NCI-H187 (cell line): ENCODE results near the gene CDR2.
"Not testable (repeated sequence)": the region's sequence is repeated elsewhere in the genome, so short reads cannot be mapped to it uniquely, and the experiment has no call there.

Source experiments
- DNase-seq, 2 experiments: peaks; one replicate each; lab custom pipeline; 2025; lab: John Stamatoyannopoulos, UW

CDR2 gene

DNA sequence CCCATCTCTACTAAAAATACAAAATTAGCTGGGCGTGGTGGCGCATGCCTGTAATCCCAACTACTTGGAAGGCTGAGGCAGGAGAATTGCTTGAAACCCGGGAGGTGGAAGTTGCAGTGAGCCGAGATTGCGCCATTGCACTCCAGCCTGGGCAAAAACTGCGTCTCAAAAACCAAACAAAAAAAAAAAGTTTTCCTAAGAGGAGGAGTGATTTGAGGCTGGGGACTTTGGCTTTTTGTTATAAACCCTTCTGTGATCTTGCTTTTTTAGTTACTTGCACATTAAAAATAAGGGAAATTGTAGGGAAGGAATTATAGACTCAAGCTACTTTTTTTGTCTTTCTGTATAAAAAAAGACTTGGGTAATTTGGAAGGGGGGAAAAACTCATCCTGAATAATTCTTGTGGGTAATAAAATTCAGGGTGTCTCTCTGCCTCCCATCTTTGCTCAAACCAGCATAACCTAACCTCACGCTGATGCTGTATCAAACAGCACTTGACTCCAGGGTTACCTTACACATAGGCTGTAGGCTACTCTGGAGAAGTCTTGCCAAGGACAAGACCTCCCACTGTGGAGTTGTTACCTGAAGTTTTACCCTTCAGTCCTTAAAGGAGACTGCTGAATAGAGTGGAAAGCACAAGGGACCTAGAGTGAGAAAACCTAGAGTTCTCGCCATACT is 1.7 kb upstream of the CDR2 start:
- no peak for DNase-seq

DNA sequence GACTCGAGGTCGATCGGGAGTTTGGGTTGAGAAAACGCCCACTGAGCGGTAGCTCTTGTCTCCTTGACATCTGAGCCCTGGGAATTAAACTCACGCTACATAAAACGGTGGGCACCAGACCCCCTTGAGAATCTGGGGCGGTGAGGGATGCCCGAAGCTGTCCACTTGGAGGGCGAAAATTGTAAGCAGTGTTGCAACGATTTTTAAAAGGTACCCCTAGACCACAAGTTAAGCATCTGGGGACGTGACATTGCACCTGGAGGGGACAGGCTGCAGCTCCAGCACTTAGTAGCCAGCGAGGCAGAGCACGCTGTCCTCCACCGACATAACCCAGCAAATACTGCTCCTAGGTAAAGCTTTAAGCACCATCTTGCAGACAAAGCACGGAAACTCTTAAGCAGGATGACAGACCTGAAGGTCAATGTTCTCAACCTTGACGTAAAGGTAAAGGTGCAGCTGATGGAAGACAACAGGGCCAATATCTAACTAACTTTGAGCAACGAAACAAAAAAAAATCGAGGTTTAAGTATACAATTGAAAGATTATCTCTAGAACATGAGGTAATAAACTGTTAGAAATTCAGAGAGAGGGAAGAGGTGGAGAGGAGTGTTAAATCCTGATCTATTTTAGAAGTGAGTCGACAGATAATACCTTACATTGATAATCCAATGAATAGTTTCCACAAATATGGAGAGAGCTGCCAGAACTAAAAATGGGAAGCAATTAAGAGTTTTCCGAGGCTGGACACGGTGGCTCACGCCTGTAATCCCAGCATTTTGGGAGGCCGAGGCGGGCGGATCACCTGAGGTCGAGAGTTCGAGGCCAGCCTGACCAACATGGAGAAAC is 921 bp upstream of the CDR2 start:
- DNase-seq = no peak

DNA sequence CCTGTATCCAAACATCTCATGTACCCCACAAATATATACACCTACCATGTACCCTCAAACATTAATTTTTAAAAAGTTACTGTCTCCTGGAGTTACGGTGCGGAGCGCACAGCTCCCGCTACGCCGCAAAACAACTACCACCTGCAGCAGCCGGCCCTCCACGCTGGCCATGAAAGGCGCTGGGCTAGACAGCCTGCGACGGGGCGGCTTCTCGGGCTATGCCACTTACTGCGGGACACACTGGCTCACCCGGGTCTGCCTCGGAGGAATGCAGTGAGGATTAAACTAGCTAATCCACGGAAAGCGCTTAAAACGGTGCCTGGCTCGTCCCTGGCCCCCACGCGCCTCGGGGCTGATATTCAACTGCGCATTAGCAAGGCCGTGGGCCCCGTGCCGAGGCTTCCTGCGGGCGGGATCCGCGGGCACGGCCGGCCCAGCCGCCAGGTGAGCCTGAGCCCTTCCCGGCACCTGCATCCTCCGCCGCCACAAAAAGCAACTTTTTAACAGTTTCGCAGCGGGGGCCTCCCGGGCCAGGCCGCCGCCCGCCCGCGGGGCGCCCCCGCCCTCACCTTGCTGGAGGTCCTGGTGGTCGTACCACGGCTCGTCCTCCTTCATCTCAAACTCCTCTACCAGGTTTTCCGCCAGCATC is 633 bp downstream of the CDR2 start:
- DNase-seq = no peak

DNA sequence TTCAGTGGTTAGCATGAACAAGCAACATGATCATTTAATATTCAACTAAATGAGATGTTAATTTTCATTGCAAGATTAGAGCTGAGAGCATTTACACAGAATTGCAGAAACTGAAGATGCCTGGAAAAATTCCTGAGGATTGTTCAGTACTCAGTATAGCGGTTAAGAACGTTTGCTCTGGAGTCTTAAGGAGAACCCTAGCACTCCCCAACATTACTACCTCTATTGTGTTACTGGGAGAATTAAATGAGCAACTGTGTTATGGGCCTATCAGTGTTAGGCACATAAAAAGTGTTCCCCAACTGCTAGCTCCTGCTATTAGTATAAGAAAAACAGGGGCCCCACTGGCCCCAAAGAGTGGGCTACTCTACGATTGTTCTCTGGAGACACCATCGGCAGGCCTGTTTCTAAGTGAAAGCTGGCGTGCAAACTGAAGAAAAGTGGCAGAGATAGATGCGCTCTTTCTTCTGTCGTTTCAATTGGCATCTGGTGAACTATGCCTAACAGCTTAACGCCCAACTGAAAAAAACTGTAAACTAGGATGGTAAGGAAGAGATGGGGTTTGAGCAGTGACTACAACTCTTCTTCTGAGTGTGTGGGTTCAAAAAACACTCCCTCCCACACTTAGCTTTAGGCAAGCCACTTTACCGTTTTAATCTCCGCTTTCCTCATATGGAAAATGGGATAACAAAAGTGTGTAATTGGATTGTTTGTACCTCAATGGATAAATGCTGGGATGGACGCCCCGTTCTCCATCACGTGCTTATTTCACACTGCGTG is 1.3 kb downstream of the CDR2 start:
- DNase-seq = no peak

- DNase-seq = no peak
These were observed 4.2 kb downstream of the CDR2 start for GRCh38 chr16:22370038-22370820.

DNA sequence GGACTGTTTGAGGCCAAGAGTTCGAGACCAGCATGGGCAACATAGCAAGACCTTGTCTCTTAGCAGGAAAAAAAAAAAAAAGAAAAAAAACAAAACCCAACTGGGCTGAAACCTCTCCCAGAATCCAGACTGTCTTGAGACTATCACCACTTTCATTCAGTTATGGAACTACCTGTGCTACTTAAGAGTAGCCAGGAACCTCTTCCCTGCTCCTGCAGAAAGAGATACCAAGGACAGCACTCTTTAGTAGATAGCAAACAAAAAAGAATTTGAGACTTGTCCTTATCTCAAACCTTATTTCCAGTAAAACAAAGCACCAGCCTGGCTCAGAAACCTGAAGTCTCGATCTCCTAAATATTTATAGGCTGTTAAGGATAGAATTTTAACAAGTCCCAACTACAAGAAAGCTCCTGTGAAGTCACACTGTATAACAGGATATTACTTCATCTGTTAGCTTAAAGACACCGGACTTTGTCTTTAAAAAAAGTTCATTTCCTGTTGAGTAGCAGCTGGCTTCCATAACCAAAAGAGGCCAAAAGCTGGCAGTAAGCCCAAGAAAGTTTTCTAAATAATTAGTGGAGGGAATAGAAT is 5.1 kb downstream of the CDR2 start:
- no peak for DNase-seq

DNA sequence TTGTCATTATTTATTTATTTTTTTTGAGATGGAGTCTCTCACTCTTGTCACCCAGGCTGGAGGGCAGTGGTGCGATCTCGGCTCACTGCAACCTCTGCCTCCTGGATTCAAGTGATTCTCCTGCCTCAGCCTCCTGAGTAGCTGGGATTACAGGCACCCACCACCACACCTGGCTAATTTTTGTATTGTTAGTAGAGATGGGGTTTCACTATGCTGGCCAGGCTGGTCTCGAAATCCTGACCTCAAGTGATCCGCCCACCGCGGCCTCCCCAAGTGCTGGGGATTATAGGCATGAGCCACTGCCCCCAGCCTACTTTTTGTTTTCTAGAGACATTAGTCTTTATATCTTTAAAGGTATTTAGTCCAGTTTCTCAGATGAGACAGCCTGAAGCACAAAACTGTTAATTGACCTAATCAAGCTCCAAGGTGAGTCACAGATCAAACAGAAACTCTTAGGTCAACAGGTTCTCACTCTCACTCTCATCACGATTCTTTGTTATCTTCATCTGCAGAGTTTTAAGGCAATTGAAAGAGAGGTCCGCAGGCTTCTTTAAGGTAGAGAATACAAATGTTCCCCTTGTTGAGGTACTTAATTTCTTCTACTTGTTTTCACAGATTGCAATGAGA is 6.1 kb downstream of the CDR2 start:
- not testable (repeated sequence) for DNase-seq

- DNase-seq = no peak
These were observed 7.5 kb downstream of the CDR2 start for GRCh38 chr16:22366889-22367288.

- no peak for DNase-seq
These were observed 8.0 kb downstream of the CDR2 start for GRCh38 chr16:22366371-22366770.

DNA sequence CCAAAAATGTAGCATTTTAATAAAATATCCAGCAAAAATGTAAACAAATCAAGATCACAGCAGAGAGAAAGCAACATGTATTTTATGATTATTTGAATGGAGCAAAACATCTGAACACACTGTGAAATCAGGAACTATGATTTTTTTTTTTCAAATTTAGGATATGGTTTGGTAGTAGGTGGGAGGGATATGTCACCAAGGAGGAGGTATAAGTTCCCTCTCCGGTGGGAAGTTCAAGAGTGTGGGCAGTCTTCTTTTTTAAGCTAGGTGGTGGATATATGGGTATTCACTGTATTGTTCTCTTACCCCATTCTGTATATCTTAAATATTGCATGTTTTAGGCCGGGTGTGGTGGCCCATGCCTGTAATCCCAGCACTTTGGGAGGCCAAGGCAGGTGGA is 10.2 kb downstream of the CDR2 start:
- no peak for DNase-seq

DNA sequence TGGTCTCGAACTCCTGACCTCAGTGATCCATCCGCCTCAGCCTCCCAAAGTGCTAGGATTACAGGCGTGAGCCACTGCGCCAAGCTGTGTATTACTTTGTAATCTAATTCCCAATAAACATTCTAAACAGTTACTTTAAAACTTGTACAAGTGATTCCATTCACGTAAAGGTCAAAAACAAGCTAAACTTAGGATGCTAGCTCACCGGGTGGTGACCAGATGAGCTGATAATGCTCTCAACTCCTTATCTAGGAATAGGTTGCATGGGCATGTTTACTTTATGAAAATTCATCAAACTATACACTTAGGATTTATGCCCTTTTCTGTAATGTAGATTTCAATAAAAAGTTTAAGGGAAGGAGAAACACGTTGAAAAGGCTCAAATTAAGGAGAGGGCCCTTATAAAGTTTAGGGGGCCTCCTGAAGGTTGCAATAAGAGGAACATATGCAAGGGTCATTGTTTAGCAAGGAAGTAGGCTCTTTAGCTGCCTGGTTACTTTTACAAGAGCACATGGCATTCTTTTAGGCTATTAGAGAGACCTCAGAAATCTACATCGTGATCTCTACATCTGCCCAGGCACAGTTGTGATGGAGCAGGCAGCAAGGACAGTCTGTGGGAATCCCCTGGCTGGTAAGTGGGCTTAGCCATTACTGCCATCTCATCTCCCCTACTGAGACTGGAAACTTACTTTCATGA is 13.3 kb downstream of the CDR2 start:
- DNase-seq = no peak

DNA sequence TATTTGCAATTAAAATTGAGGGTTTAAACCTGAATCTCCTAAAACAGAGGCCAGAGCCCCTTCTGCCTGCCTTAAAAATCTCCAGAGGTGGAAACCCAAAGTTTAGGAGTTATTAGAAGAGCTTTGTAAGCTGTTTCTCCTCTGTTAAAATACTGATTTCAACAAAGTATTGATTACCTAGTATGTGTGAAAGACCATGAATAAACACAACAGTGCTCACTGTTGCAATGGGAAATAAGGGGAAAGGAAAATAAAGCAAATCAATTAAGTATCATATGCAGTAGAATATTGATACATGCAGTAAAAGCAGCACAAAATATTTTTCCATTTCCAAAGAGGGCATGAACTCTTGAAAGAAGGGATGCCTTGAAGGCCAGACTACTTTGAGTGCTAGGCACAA is 14.7 kb downstream of the CDR2 start:
- DNase-seq = no peak

- no peak for DNase-seq
These were observed 16.4 kb downstream of the CDR2 start for GRCh38 chr16:22358000-22358399.

DNA sequence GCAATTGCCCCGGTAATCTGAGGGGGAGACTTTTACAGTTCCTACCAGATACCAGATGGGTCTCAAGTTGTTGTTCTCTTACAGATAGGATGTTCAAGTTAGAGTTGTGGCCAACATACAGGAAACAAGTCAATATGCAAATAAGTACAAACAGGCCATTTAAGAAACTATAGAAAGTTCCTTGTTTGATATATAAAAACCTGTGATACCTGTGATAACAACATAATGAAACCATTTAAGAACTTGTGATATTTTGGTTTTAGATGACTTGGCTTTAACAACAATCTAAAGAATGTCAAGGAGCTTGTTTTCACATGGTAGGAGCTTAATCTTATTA is 16.8 kb downstream of the CDR2 start:
- no peak for DNase-seq

GRCh38 chr16:22356930-22357634 is 17.3 kb downstream of the CDR2 start:
- no peak for DNase-seq

GRCh38 chr16:22355487-22355908 is 18.9 kb downstream of the CDR2 start:
- no peak for DNase-seq

DNA sequence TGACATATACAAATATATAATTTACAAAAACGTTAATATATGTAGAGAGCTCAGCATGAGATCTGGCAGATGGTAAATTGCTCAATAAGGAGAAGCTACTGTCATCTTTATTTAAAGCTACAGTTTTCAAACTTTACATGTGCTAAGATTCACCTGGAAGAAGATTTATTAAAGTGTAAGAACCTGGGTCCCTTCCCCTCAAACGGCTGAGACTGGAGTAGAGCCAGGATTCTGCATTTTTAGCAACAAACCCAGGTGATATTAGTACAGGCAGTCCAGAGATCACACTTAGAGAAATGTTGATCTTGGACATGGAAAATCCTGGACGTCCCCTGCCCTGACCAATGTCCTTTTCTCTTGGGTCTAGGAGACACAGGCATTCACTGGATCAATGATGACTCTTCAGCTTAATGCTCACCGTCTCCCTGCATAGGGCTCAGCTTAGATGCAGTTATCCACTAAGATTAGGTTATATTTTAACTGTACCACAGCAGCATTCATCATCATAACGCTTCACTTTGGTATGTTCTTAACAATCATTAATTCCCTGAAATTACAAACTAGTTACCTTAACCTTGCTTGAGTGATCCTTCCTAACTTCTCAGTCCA is 20.4 kb downstream of the CDR2 start:
- DNase-seq = no peak

DNA sequence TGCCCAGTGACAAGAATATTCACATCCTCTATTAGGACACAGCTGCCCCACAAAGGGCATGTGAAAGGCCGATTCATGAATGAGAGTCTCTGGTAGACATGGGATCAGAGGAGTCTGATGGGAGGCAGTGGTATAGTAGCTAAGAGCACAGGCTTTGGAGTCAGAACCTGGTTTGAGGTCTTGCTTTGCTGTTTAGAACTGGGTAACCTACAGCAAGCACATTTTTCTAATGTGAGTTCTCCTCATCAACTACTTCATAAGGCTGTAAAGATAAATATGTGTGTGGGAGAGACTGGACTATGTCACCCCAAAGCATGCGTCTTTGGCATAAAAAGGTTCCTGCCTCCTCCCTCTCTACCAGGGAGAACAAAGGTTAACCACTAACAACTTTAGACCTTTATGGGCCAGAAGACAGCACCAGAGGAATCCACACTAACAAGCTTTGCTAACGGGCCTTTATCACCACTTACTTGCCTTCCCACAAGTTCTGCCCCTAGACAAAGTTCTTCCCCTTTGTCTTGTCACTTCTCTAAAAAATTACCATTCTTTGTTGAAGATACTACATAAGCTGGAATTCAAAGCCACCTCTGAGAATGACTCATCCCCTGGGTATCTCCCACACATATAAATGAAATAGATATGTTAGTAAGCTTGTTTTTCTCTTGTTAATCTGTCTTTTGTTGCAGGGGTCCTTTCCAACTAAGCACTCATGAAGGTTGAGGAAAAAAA is 21.1 kb downstream of the CDR2 start:
- DNase-seq = no peak
